SH-SY5Y (cell line): ENCODE data around the gene OLFM2.

ENCODE experiments used
- GATA2 ChIP-seq: IDR thresholded peaks from 2 replicates; pipeline ENCODE4 v1.6.1; 2011; ENCODE audit warnings: mild to moderate bottlenecking, low read depth, low read length
- GATA3 ChIP-seq: IDR thresholded peaks from 2 replicates; pipeline ENCODE4 v1.6.1; 2011; ENCODE audit warnings: low read depth, mild to moderate bottlenecking, low read length, moderate library complexity

DNA sequence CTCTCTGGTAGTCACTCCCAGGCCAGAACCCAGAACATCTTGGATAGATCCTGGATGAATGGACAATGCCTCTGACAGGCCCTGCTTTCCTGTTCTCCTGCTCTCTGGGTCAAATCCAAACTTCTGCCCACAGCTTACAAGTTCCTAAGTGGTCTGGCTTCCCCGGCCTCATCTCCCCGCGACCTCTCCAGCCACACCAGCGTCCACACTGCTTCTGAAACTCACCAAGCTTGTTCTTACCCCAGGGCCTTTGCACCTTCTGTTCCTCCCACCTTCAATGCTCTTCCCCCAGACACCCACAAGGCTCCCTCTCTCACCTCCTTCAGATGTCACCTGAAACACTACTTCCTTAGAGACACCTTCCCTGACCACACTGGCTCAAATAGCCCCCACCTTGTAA lies 3.5 kb downstream of the OLFM2 start:
- TF ChIP-seq GATA3 (no peak), GATA2 (no peak)
